MG63 (cell line): ENCODE data around the gene CLTCL1. TPM values are rescaled to one million over a fixed set of nuclear protein-coding genes. Genes with fewer than 3 reads are reported as not detected.
"Not testable (repeated sequence)": the region's sequence is repeated elsewhere in the genome, so short reads cannot be mapped to it uniquely, and the experiment has no call there.

ENCODE experiments used
- DNase-seq: peaks from one replicate; pipeline ENCODE4 v3.0.0-alpha.2; 2020
- H3K27me3 ChIP-seq: fragments of 250-450 bp; sonication (Bioruptor Pico); 2 replicates; pipeline ENCODE4 v1.5.1; 2020; ENCODE audit warnings: mild to moderate bottlenecking, moderate library complexity
- H3K36me3 ChIP-seq: fragments of 250-450 bp; sonication (Bioruptor Pico); 2 replicates; pipeline ENCODE4 v1.5.1; 2020; ENCODE audit warnings: mild to moderate bottlenecking, moderate library complexity
- H3K4me3 ChIP-seq: fragments of 250-450 bp; sonication (Bioruptor Pico); 2 replicates; pipeline ENCODE4 v1.5.1; 2020; ENCODE audit warnings: mild to moderate bottlenecking, moderate library complexity
- H3K9me3 ChIP-seq: fragments of 250-450 bp; sonication (Bioruptor Pico); 2 replicates; pipeline ENCODE4 v1.5.1; 2020; ENCODE audit warnings: mild to moderate bottlenecking, moderate library complexity
- total RNA-seq: library from RNA; depleted of rRNA; stranded (reverse); fragments of >200 nt; shearing (Covaris generic); gene quantifications from 2 replicates; pipeline ENCODE4 v1.2.3, GENCODE V29; 2014; ENCODE audit warnings: low replicate concordance; rRNA removed

CLTCL1 gene
- total RNA-seq: 0.62 and 1.5 TPM in 2 replicates

GRCh38 chr22:19291580-19292457, at the start of gene CLTCL1:
Gene CLTCL1, minus strand, starts transcription at chr22:19291719. Its CDS starts 78 bp downstream, at chr22:19291641.
- Histone ChIP-seq H3K36me3 (no peaks in the 10 kb centered on the region), H3K4me3 (peak within 1 kb of the TSS; percentile 68), H3K9me3 (no peaks in the 10 kb centered on the region), H3K27me3 (peaks cover 7% of the 10 kb centered on the region)
- peak; percentile 74 for DNase-seq

DNA sequence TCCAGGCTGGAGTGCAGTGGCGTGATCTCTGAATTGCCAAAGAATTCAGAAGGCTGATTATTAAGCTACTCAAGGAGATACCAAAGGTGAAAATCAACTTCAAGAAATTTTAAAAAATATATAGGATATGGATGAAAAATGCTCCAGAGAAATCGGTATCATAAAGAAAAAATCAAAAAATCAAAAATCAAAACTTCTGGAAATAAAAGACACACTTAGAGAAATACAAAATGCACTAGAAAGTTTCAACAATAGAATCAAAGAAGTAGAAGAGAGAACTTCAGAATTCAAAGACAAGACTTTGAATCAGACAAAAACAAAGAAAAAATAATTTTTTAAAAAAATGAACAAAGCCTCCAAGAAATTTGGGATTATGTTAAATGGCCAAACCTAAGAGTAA, 45.6 kb upstream of the CLTCL1 start:
- Histone ChIP-seq H3K9me3 (peaks cover 32% of the 10 kb centered on the region), H3K4me3 (no peak overlapping the region), H3K27me3 (no peaks in the 10 kb centered on the region), H3K36me3 (peaks cover 87% of the 10 kb centered on the region)
- DNase-seq: no peak

GRCh38 chr22:19336133-19337075, 44.9 kb upstream of the CLTCL1 start:
- peaks cover 87% of the 10 kb centered on the region for H3K36me3 ChIP-seq
- DNase-seq: no peak
- no peaks in the 10 kb centered on the region for H3K27me3 ChIP-seq
- peaks cover 32% of the 10 kb centered on the region for H3K9me3 ChIP-seq
- no peak overlapping the region for H3K4me3 ChIP-seq

DNA sequence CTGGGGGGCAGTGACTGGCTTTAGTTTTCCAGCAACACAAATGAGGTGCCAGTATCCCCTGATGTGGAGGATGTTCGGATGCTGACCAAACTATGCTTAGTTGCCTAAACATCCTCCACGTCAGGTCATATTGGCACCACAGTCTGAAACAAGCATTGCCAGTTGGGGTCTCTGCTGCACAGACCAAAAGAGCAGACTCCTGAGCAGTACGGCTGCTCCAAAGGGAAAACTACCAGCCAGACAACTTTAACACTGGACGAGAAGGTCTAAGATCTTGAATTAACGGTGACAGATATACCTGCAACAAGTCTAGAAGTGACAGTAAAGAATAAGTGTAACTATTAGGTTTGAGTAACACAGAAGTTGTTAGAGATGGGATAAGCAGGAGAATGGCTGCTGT, 40.5 kb upstream of the CLTCL1 start:
- Histone ChIP-seq H3K27me3 (no peaks in the 10 kb centered on the region), H3K36me3 (peaks cover 79% of the 10 kb centered on the region), H3K9me3 (peaks cover 14% of the 10 kb centered on the region), H3K4me3 (no peak overlapping the region)
- no peak for DNase-seq

- Histone ChIP-seq H3K27me3 (no peaks in the 10 kb centered on the region), H3K36me3 (peaks cover 74% of the 10 kb centered on the region), H3K9me3 (peaks cover 14% of the 10 kb centered on the region), H3K4me3 (no peak overlapping the region)
- no peak for DNase-seq
These were observed 40.0 kb upstream of the CLTCL1 start for GRCh38 chr22:19331474-19331873.

DNA sequence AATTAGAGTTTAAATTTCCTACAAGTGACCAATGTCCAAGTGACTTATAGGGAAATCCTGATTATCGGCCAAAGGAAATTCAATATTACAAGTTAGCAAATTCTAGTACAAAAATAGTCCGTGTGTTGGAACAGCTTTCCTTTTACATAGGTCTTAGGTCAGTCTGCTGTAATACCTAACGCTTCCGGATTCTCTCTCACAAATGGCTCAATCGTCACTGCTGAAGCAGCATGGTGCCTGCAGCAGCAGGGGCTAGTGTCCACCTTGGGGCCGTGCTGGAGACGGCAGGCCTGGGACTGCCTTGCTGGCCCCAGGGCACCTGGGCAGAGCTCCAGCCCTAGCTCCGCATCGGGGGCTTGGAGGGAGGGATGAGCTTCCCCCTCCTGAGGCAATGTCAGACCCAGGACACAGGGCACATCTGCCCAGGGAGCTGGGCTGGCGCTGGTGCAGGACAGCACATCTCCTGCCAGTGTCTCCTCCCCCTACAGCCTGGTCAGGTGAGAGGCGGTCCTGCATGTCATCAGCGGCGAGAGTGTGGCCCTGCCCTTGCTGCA, 39.4 kb upstream of the CLTCL1 start:
- Histone ChIP-seq H3K9me3 (peaks cover 9% of the 10 kb centered on the region), H3K36me3 (peaks cover 69% of the 10 kb centered on the region), H3K27me3 (no peaks in the 10 kb centered on the region), H3K4me3 (no peak overlapping the region)
- no peak for DNase-seq

DNA sequence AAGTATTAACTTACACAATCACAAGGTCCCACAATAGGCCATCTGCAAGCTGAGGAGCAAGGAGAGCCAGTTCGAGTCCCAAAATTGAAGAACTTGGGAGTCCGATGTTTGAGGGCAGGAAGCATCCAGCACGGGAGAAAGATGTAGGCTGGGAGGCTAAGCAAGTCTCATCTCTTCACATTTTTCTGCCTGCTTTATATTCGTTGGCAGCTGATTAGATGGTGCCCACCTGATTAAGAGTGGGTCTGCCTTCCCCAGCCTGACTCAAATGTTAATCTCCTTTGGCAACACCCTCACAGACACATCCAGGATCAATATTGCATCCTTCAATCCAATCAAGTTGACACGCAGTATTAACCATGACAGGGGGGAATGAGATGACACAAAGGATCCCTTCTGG, 38.7 kb upstream of the CLTCL1 start:
- not testable (repeated sequence) for H3K9me3 ChIP-seq, H3K27me3 ChIP-seq, DNase-seq, H3K4me3 ChIP-seq
- peaks cover 62% of the 10 kb centered on the region for H3K36me3 ChIP-seq

GRCh38 chr22:19329454-19329853, 37.9 kb upstream of the CLTCL1 start:
- no peak overlapping the region for H3K4me3 ChIP-seq
- peaks cover 54% of the 10 kb centered on the region for H3K36me3 ChIP-seq
- H3K9me3 ChIP-seq: no peaks in the 10 kb centered on the region
- no peaks in the 10 kb centered on the region for H3K27me3 ChIP-seq
- DNase-seq: no peak

GRCh38 chr22:19325296-19325948, 33.9 kb upstream of the CLTCL1 start:
- H3K4me3 ChIP-seq: no peak overlapping the region
- no peak for DNase-seq
- H3K27me3 ChIP-seq: no peaks in the 10 kb centered on the region
- peaks cover 21% of the 10 kb centered on the region for H3K36me3 ChIP-seq
- H3K9me3 ChIP-seq: no peaks in the 10 kb centered on the region

GRCh38 chr22:19323420-19323819, 31.9 kb upstream of the CLTCL1 start:
- H3K27me3 ChIP-seq: not testable (repeated sequence)

DNA sequence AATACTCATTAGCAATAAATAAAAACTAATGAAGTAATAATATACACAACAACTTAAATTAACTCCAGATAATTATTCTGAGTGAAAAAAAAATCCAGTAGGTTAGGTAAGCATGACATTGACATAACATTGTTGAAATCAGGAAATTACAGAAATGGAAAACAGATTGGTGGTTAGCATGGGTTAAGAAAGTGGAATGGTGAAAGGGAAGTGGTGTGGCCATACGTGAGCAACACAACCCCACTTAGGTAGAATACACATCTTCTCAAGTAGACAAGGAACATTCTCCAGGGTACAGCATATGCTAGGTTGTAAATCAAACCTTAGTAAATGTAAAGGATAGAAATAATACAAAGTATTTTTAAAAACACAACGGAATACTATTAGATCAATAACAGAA, 30.2 kb upstream of the CLTCL1 start:
- Histone ChIP-seq H3K36me3 (no peaks in the 10 kb centered on the region), H3K4me3 (no peak overlapping the region), H3K9me3 (peaks cover 7% of the 10 kb centered on the region), H3K27me3 (no peaks in the 10 kb centered on the region)
- DNase-seq: no peak

More at GRCh38 chr22:19323420-19323819, 31.9 kb upstream of the CLTCL1 start:
- not testable (repeated sequence) for H3K36me3 ChIP-seq, H3K9me3 ChIP-seq, H3K4me3 ChIP-seq, DNase-seq

DNA sequence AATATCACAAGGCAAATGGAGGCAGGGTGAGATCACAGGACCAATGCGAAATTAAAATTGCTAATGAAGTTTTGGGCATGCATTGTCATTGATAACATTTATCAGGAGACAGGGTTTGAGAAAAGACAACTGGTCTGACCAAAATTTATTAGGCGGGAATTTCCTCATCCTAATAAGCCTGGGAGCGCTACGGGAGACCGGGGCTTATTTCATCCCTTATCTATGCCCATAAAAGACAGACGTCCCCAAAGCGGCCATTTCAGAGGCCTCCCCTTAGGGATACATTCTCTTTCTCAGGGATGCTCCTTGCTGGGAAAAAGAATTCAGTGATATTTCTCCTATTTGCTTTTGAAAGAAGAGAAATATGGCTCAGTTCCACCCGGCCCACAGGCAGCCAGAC, 28.6 kb upstream of the CLTCL1 start:
- not testable (repeated sequence) for H3K36me3 ChIP-seq, H3K27me3 ChIP-seq, DNase-seq, H3K4me3 ChIP-seq
- peaks cover 16% of the 10 kb centered on the region for H3K9me3 ChIP-seq

- DNase-seq: no peak
- H3K36me3 ChIP-seq: no peaks in the 10 kb centered on the region
- no peaks in the 10 kb centered on the region for H3K27me3 ChIP-seq
- no peak overlapping the region for H3K4me3 ChIP-seq
- peaks cover 16% of the 10 kb centered on the region for H3K9me3 ChIP-seq
These were observed 27.8 kb upstream of the CLTCL1 start for GRCh38 chr22:19319281-19319680.

DNA sequence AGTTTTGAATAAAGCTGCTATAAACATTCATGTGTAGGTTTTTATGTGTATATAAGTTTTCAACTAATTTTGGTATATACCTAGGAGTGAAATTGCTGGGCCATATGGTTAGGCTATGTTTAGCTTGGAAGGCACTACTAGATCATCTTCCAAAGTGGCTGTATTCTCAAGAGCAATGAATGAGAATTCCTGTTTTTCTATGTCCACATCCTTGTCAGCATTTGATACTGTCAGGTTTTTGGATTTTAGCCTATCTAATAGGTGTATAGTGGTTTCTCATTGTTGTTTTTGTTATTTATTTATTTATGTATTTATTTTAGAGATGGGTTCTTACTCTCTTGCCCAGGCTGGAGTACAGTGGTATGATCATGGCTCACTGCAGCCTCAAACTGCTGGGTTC, 26.3 kb upstream of the CLTCL1 start:
- no peak for DNase-seq
- H3K27me3 ChIP-seq: no peaks in the 10 kb centered on the region
- no peaks in the 10 kb centered on the region for H3K36me3 ChIP-seq
- H3K9me3 ChIP-seq: peaks cover 16% of the 10 kb centered on the region
- H3K4me3 ChIP-seq: no peak overlapping the region

DNA sequence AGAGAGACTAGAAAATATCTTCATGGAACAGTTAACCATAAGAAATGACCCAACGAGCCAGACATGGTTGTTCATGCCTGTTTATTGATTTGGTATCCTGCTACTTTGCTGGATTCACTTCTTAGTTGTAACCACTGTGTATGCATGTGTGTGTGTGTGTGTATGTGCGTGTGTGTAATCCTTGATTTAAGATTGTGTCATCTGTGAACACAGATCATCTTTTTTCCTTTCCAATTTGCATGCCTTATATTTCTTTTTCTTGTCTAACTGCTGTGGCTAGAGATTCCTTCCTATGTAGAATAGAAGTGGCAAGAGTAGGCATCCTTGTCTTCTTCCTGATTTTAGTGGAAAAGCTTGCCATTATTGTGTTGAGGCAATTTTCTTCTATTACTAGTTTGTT, 16.4 kb upstream of the CLTCL1 start:
- DNase-seq: no peak
- Histone ChIP-seq H3K9me3 (no peaks in the 10 kb centered on the region), H3K27me3 (no peaks in the 10 kb centered on the region), H3K4me3 (no peak overlapping the region), H3K36me3 (no peaks in the 10 kb centered on the region)

GRCh38 chr22:19306535-19306934, 15.0 kb upstream of the CLTCL1 start:
- H3K4me3 ChIP-seq, H3K9me3 ChIP-seq, H3K27me3 ChIP-seq, DNase-seq, H3K36me3 ChIP-seq: not testable (repeated sequence)
